ENCODE data around the gene OSBPL9. TPM values are rescaled to one million over a fixed set of nuclear protein-coding genes. Genes with fewer than 3 reads are reported as not detected.

The OSBPL9 gene
- total RNA-seq, 1 donor from 2014 or later: 72.2 TPM

GRCh38 chr1:51833700-51834099 is 216.8 kb downstream of the OSBPL9 start:
- intact Hi-C loops (cut with DNase I): no loop called here
- Histone ChIP-seq H3K4me3 (no peak overlapping the region), H3K9me3 (no peaks in the 10 kb centered on the region), H3K27me3 (no peaks in the 10 kb centered on the region), H3K4me1 (no peaks in the 10 kb centered on the region), H3K36me3 (peaks cover 0 to 29% of the 10 kb centered on the region in 2 donors), H3K27ac (no peak overlapping the region)
- no peak for TF ChIP-seq POLR2A (IDR thresholded peaks at IDR 0.05)
- no peak for TF ChIP-seq CTCF (IDR thresholded peaks at IDR 0.05)
- no peak for TF ChIP-seq POLR2AphosphoS5 (IDR thresholded peaks at IDR 0.05; ENCODE audit: insufficient read depth in 1 of 2, low read depth in 1 of 2)
- no peak for DNase-seq (ENCODE audit: extremely low spot score in 2 of 2)

- no peak for TF ChIP-seq CTCF (IDR thresholded peaks at IDR 0.05)
- no peak for TF ChIP-seq POLR2AphosphoS5 (IDR thresholded peaks at IDR 0.05; ENCODE audit: insufficient read depth in 1 of 2, low read depth in 1 of 2)
- TF ChIP-seq POLR2A (IDR thresholded peaks at IDR 0.05): no peak
- Histone ChIP-seq H3K36me3 (peaks cover 0 to 13% of the 10 kb centered on the region in 2 donors), H3K9me3 (no peaks in the 10 kb centered on the region), H3K4me3 (no peak overlapping the region), H3K27ac (no peak overlapping the region), H3K27me3 (no peaks in the 10 kb centered on the region), H3K4me1 (no peaks in the 10 kb centered on the region)
- DNase-seq (ENCODE audit: extremely low spot score in 2 of 2): no peak
- intact Hi-C loops (cut with DNase I): no loop called here
These were observed 220.4 kb downstream of the OSBPL9 start for GRCh38 chr1:51837243-51837642.

MicroRNAs encoded within 50 kb of the gene (microRNA counts, 767-probe panel; counts per million panel counts)
- 238 to 261 counts per million in 2 donors for microRNA hsa-miR-761

Small RNA genes within 50 kb of the gene (microRNA-seq; reads per million reads assigned to microRNA genes)
- not detected for gene MIR761 (ENCODE audit: borderline number of aligned reads, borderline replicate concordance)

Small RNA genes within 50 kb of the gene (small RNA-seq; reads per million reads assigned to genes)
- gene AL050343.2 (not detected), gene RF00568 (not detected)

Other genes starting within 250 kb of the OSBPL9 start
- 70.5 TPM for gene EPS15, start 97.8 kb upstream of the OSBPL9 start, total RNA-seq